GM21447 (cell line): Measurements from ENCODE around the gene PPRC1.
"Not testable (repeated sequence)": the region's sequence is repeated elsewhere in the genome, so short reads cannot be mapped to it uniquely, and the experiment has no call there.

ENCODE experiments used
- ATAC-seq: cut with Tn5 transposase; IDR thresholded peaks from one replicate; pipeline ENCODE4 v1.9.1; 2021; ENCODE audit not compliant: unreplicated experiment

PPRC1 gene

GRCh38 chr10:102188941-102189898 is 56.4 kb downstream of the PPRC1 start:
- ATAC-seq = not testable (repeated sequence)

GRCh38 chr10:102191956-102192355 is 59.1 kb downstream of the PPRC1 start:
- ATAC-seq = no peak

- no peak for ATAC-seq
Measured at GRCh38 chr10:102195296-102195870, 62.5 kb downstream of the PPRC1 start.

- ATAC-seq = no peak
Measured at GRCh38 chr10:102196893-102197292, 64.1 kb downstream of the PPRC1 start.

- no peak for ATAC-seq
Measured at GRCh38 chr10:102198027-102198426, 65.2 kb downstream of the PPRC1 start.
